Measurements from ENCODE around the gene PPIF.
A peak's percentile ranks its signal among the peaks of the same experiment; 100 is the strongest.

The PPIF gene

DNA sequence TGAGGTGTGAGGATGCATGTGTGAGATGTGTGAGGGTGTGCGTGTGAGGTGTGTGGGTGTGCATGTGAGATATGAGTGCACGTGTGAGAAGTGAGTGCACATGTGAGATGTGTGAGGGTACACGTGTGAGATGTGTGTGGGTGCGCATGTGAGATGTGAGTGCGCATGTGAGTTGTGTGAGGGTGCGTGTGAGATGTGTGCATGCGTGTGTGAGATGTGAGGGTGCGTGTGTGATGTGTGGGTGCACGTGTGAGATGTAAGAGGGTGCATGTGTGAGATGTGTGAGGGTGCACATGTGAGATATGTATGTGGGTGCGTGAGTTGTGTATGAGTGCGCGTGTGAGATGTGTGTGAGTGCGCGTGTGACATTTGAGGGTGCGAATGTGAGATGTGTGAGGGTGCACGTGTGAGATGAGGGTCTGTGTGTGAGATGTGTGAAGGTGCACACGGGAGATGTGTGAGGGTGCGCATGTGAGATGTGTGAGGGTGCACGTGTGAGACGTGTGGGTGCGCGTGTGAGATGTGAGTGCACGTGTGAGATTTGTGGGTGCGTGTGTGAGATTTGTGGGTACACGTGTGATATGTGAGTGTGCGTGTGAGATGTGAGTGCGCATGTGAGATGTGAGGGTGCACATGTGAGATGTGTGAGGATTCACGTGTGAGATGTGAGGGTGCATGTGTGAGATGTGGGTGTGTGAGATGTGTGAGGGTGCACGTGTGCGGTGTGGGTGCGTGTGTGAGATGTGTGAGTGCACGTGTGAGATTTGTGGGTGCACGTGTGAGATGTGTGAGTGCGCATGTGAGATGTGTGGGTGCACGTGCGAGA lies 30.5 kb downstream of the PPIF start:
- DNase-seq (ENCODE audit: extremely low read depth, low read depth) = no peak
- TF ChIP-seq, protein P1, sequence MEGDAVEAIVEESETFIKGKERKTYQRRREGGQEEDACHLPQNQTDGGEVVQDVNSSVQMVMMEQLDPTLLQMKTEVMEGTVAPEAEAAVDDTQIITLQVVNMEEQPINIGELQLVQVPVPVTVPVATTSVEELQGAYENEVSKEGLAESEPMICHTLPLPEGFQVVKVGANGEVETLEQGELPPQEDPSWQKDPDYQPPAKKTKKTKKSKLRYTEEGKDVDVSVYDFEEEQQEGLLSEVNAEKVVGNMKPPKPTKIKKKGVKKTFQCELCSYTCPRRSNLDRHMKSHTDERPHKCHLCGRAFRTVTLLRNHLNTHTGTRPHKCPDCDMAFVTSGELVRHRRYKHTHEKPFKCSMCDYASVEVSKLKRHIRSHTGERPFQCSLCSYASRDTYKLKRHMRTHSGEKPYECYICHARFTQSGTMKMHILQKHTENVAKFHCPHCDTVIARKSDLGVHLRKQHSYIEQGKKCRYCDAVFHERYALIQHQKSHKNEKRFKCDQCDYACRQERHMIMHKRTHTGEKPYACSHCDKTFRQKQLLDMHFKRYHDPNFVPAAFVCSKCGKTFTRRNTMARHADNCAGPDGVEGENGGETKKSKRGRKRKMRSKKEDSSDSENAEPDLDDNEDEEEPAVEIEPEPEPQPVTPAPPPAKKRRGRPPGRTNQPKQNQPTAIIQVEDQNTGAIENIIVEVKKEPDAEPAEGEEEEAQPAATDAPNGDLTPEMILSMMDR (IDR thresholded peaks at IDR 0.05; ENCODE audit: low read depth, low read length) = no peak

DNA sequence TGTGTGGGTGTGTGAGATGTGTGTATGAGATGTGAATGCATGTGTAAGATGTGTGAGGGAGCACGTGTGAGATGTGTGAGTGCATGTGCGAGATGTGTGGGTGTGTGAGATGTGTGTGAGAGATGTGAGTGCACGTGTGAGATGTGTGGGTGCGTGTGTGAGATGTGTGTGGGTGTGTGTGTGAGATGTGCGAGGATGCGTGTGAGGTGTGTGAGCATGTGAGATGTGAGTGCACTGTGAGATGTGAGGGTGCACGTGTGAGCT lies 31.0 kb downstream of the PPIF start:
- TF ChIP-seq, protein P1 (IDR thresholded peaks at IDR 0.05; ENCODE audit: low read depth, low read length) = no peak
- no peak for DNase-seq (ENCODE audit: extremely low read depth, low read depth)

DNA sequence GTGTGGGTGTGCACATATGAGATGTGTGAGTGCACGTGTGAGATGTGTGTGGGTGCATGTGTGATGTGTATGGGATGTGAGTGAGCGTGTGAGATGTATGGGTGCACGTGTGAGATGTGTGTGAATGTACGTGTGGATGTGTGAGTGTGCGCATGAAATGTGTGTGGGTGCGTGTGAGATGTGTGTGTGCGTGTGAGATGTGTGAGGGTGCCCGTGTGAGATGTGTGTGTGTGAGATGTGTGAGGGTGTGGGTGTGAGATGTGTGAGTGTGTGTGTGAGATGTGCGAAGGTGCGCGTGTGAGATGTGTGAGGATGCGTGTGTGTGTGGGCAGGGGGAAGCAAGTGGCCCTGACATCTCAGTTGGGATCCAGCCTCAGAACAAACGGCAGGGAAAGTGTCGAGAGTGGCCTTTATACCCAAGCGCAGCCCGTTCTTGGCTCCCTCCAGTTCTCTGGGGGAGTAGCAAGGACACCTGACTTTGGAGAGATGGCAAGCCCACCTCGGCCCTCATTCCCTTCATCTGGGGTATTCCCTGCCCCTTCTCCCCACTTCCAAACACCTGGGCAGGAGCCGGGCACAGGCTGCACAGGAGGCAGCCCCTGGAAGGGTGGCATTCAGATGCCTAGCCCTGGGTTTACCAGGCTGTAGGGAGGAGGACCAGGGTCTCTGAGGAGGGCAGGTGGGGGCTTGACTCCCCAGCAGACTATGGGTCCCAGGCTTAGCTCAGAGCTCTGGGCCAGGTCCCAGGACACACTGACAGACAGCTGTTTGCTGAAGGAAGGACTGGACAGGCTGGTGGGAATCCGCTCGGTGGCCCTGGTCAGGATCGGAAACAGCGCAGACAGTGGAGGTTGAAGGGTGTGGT lies 31.6 kb downstream of the PPIF start:
- no peak for DNase-seq (ENCODE audit: extremely low read depth, low read depth)
- TF ChIP-seq, protein P1 (IDR thresholded peaks at IDR 0.05; ENCODE audit: low read depth, low read length) = no peak

DNA sequence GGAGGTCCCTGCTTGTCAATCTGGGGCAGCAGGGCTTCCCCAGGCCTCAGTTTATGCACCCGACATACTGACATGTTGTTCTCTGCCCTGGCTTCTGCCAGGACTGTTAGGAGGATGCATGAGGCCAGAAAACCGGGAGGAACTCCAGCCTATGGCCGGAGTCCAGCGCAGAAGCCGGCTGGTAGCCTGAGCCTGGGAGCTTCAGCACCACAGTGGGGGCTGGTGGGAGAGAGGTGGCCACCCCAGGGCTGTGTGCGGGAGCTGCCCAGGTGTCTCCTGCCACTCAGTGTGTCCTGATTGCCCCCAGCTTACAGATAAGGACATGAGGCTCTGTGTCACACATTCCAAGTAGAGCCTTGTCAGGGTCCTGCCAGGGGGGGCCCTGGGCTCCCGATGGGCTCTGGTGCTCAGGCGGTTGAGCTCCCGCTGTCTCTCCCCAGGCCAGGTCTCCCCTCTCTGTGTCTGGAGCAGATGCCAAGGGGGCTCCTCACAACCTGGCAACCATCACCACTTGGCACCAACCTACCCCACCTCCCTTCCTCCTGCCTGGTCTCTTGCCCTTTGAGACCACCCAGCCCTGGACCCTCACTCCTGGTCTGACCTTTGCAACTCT lies 32.3 kb downstream of the PPIF start:
- TF ChIP-seq, protein P1 (IDR thresholded peaks at IDR 0.05; ENCODE audit: low read depth, low read length) = no peak
- no peak for DNase-seq (ENCODE audit: extremely low read depth, low read depth)

DNA sequence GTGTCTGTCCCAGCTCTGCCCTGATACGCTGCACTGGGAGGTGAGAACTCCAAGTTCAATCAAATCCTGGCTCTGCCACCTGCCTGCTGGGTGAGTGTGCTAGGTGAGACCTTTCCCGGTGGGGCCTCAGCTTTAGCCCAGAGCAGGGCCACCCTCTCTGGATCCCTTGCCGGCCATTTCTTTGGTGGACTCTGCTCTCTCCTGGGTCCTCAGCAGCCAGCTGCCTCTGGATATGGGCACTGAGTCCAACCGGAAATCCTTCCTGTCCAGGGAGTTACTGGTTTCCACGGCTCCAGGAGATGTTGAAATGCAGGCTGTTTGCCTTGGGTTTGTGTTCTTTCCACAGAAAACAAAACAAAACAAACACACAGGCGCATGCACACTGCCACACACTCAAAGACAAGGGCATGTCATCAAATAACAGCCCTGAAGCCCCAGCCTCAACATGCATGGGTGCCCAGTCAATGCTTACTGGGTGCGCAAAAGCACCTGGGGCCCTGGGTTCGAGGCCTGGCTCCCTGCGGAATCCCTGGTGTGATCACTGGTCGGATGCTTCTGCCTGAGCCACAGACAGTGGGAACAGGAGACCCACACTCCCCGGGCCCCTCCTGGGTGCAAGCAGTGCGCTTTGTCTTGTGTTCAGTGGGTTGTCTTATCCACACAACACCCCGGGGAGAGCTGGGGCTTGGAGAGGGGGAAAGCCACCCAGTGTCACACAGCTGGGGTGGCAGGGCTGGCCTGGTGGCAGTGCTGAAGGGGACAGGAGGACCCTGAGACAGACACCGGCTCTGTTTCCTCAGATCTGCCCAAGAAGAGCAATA lies 33.1 kb downstream of the PPIF start:
- TF ChIP-seq, protein P1 (IDR thresholded peaks at IDR 0.05; ENCODE audit: low read depth, low read length) = no peak
- DNase-seq (ENCODE audit: extremely low read depth, low read depth) = peak; percentile 60

DNA sequence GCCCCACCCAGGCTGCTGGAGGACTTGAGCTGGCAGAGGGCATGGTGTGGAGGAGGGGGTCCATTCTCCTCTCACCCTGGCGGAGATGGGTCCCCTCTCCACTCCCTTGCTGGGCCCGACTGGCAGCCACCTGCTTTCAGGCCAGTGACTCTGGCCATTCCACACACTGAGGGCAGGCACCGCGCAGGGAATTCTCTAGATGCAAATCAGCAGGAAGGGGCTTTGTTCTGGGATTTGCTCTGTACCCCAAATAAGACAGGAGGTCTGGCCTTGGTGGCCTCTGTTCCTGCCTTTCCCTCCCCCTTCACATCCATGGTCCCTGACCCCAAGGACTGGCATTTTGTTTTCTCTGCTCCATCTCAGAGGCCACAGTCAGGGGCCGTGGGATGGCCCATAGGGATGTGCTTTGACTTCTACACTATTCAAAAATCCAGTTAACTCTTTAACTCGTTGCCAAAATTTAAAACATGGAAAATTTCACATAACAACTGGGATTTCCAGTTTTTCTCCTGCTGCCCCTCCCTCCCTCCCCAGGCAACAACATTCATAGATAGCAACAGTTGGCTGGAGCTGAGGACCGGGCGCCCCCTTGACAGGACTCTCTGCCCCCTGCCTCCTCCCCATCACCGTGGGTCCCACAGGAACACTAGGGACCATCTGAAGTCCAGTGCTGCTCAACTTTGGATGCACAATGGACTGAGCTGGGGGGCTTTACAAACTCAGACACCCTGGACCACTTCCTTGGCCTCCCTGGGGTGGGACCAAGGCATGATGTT lies 33.9 kb downstream of the PPIF start:
- TF ChIP-seq, protein P1 (IDR thresholded peaks at IDR 0.05; ENCODE audit: low read depth, low read length) = no peak
- no peak for DNase-seq (ENCODE audit: extremely low read depth, low read depth)
